ENCODE measurements around the gene REM2.

GRCh38 chr14:22935156-22935555, 52.1 kb downstream of the REM2 start:
- no peak for TF ChIP-seq CTCF (IDR thresholded peaks at IDR 0.05)
- no peak for TF ChIP-seq EP300 (IDR thresholded peaks at IDR 0.05)
- no peak for TF ChIP-seq POLR2A (IDR thresholded peaks at IDR 0.05; ENCODE audit: low read depth)

Data from esophagus muscularis mucosa (tissue), 4 donors.